GM12878 (cell line): ENCODE data around the gene SORCS2. TPM values are rescaled to one million over a fixed set of nuclear protein-coding genes. Genes with fewer than 3 reads are reported as not detected.

Experiments used
- ATAC-seq: fragments of 200-7000 bp; cut with Tn5 transposase; 3 replicates; pipeline ENCODE4 v1.9.1; 2020; ENCODE audit warnings: mild to moderate bottlenecking, moderate library complexity
- BruUV-seq: library from RNA; stranded (reverse); fragments of 400-500 nt; replicated peaks from 2 replicates; lab custom pipeline; 2021; lab: Mats Ljungman, UMichigan
- CTCF ChIA-PET: fragments of 300-600 bp; sonication (Branson Sonifier 250); formaldehyde crosslinking; extraction: SDS; loops from one replicate; lab custom pipeline; 2021; ENCODE audit warnings: inconsistent platforms; lab: Yijun Ruan, JAX
- POLR2A ChIA-PET: fragments of 350-600 bp; formaldehyde crosslinking; extraction: SDS; loops from one replicate; lab custom pipeline; 2021; ENCODE audit warnings: inconsistent platforms; lab: Charles Lee
- RAD21 ChIA-PET: fragments of 300-600 bp; sonication (Branson Sonifier 250); formaldehyde crosslinking; loops from one replicate; lab custom pipeline; 2023; ENCODE audit warnings: antibody characterized with exemption; ENCODE audit not compliant: unreplicated experiment; lab: Charles Lee
- SMC1A ChIA-PET: fragments of 300-600 bp; sonication (Branson Sonifier 250); formaldehyde crosslinking; loops from one replicate; lab custom pipeline; 2023; ENCODE audit not compliant: unreplicated experiment, uncharacterized antibody; lab: Charles Lee
- DNase-seq: peaks from one replicate; pipeline ENCODE4 v3.0.0-alpha.2; 2011; ENCODE audit warnings: low read depth, low spot score
- FAIRE-seq: peaks from 3 replicates; lab custom pipeline; 2011; peaks lifted over from hg19 to GRCh38; lab: Jason Lieb, UNC
- H2AFZ ChIP-seq: 2 replicates; pipeline ENCODE4 v1.6.0; 2011; ENCODE audit warnings: low read depth, low read length, control low read depth; ENCODE audit not compliant: control insufficient read depth
- H3K27ac ChIP-seq: 2 replicates; pipeline ENCODE4 v1.5.1; 2011; ENCODE audit warnings: control low read depth; ENCODE audit not compliant: control insufficient read depth, insufficient read depth
- H3K27me3 ChIP-seq, 2 experiments: replicated peaks in 1 of 2; 2 replicates each; pipeline versions ENCODE4 v1.6.0 to v1.6.1; 2011; ENCODE audit warnings: low read length in 1 of 2; ENCODE audit not compliant: control insufficient read depth in 2 of 2, insufficient read depth in 2 of 2
- H3K36me3 ChIP-seq, 2 experiments: 2 replicates each; pipeline ENCODE4 v1.5.1; 2011; ENCODE audit warnings: low read length in 1 of 2; ENCODE audit not compliant: control insufficient read depth in 2 of 2, insufficient read depth in 2 of 2
- H3K4me1 ChIP-seq: 2 replicates; pipeline ENCODE4 v1.6.1; 2011; ENCODE audit warnings: mild to moderate bottlenecking, low read length, moderate library complexity, mixed read lengths; ENCODE audit not compliant: control insufficient read depth, insufficient read depth
- H3K4me2 ChIP-seq: 2 replicates; pipeline ENCODE4 v1.6.0; 2011; ENCODE audit warnings: control low read depth; ENCODE audit not compliant: control insufficient read depth, insufficient read depth
- H3K4me3 ChIP-seq: fragments of 200-600 bp; sonication (generic); 2 replicates; pipeline ENCODE4 v1.5.1; 2016
- H3K79me2 ChIP-seq: 2 replicates; pipeline ENCODE4 v1.6.0; 2011; ENCODE audit warnings: low read length; ENCODE audit not compliant: control insufficient read depth, insufficient read depth
- H3K9ac ChIP-seq: 2 replicates; pipeline ENCODE4 v1.8.0; 2011; ENCODE audit warnings: low read length, control low read depth, mixed read lengths; ENCODE audit not compliant: control insufficient read depth, insufficient read depth
- H3K9me3 ChIP-seq: replicated peaks from 3 replicates; pipeline ENCODE4 v1.5.1; 2011; ENCODE audit warnings: mild to moderate bottlenecking, low read length; ENCODE audit not compliant: control insufficient read depth, insufficient read depth
- H4K20me1 ChIP-seq: 2 replicates; pipeline ENCODE4 v1.6.0; 2011; ENCODE audit not compliant: control insufficient read depth, insufficient read depth
- ATF7 ChIP-seq: fragments of 450-650 bp; IDR thresholded peaks from 2 replicates; pipeline ENCODE4 v1.6.1; 2016; ENCODE audit warnings: low read depth, mild to moderate bottlenecking
- BMI1 ChIP-seq: fragments of 450-650 bp; IDR thresholded peaks from 2 replicates; pipeline ENCODE4 v1.6.1; 2016; ENCODE audit warnings: mild to moderate bottlenecking, moderate library complexity, borderline replicate concordance
- CHD2 ChIP-seq: IDR thresholded peaks from 2 replicates; pipeline ENCODE4 v1.6.1; 2011; ENCODE audit warnings: low read depth, low read length, improper control_type of control experiment, borderline replicate concordance
- IKZF2 ChIP-seq, 2 experiments: fragments of 450-650 bp; IDR thresholded peaks; 2 replicates each; pipeline ENCODE4 v1.6.1; 2017; ENCODE audit warnings: mild to moderate bottlenecking in 2 of 2, moderate library complexity in 2 of 2
- JUND ChIP-seq: IDR thresholded peaks from 2 replicates; pipeline ENCODE4 v1.6.1; 2012; ENCODE audit warnings: low read depth, mild to moderate bottlenecking, low read length, improper control_type of control experiment, moderate library complexity
- LARP7 ChIP-seq: fragments of 450-650 bp; IDR thresholded peaks from 2 replicates; pipeline ENCODE4 v1.6.1; 2017; ENCODE audit warnings: mild to moderate bottlenecking
- MLLT1 ChIP-seq: fragments of 450-650 bp; IDR thresholded peaks from 2 replicates; pipeline ENCODE4 v1.6.1; 2016; ENCODE audit warnings: mild to moderate bottlenecking
- MYB ChIP-seq: fragments of 150-350 bp; IDR thresholded peaks from 2 replicates; pipeline ENCODE4 v1.6.1; 2014; ENCODE audit warnings: mild to moderate bottlenecking, low read depth, low read length, borderline replicate concordance
- NR2F1 ChIP-seq: fragments of 450-650 bp; conservative IDR thresholded peaks from 2 replicates; pipeline ENCODE4 v1.6.1; 2017; ENCODE audit warnings: mild to moderate bottlenecking
- RAD51 ChIP-seq: fragments of 450-650 bp; IDR thresholded peaks from 2 replicates; pipeline ENCODE4 v1.6.1; 2016; ENCODE audit warnings: moderate library complexity, mild to moderate bottlenecking, inconsistent platforms
- RFX5 ChIP-seq: IDR thresholded peaks from 2 replicates; pipeline ENCODE4 v1.6.1; 2011; ENCODE audit warnings: low read depth, low read length, improper control_type of control experiment
- SP1 ChIP-seq: IDR thresholded peaks from one replicate; pipeline ENCODE4 v1.6.1; 2011; ENCODE audit warnings: low read depth, low read length
- SREBF2 ChIP-seq: IDR thresholded peaks from 2 replicates; pipeline ENCODE4 v1.6.1; 2012; ENCODE audit warnings: mild to moderate bottlenecking, low read length
- TBL1XR1 ChIP-seq: IDR thresholded peaks from 2 replicates; pipeline ENCODE4 v1.6.1; 2012; ENCODE audit warnings: low read depth, low read length, improper control_type of control experiment
- WGBS: methylation state at CpG from one replicate; pipeline ENCODE4 v1.1.6; 2016; ENCODE audit warnings: low lambda C conversion rate; ENCODE audit not compliant: insufficient replicate concordance, insufficient coverage; ENCODE audit errors: missing lambda C conversion rate; 5-methylcytosine and 5-hydroxymethylcytosine counted together
- in situ Hi-C: fragments of 300-500 bp; cut with MboI; formaldehyde crosslinking; loops from 9 replicates; pipeline ENCODE4 v1.14.3; 2018; ENCODE audit warnings: mixed read lengths
- intact Hi-C: fragments of 100-400 bp; cut with micrococcal nuclease; formaldehyde crosslinking; loops from one replicate; pipeline ENCODE4 v1.14.2; 2022; ENCODE audit not compliant: unreplicated experiment
- polyA plus RNA-seq, 11 experiments: library from polyadenylated mRNA; depleted of rRNA in 4 of 11; unstranded in 6 of 11; stranded (reverse) in 5 of 11; fragments of >200 nt; fragmentation: Nextera tagmentation in 4 of 11; fragmentation: Illumina TruSeq in 1 of 11; extraction: Ambion mirVana in 4 of 11; extraction: Trizol in 1 of 11; gene quantifications; 1 replicate in 1 of 11; 2 replicates in 10 of 11; pipeline versions ENCODE4 v1.2.1 to v1.2.3, GENCODE V29; 2011 to 2016; ENCODE audit warnings: inconsistent platforms in 2 of 11, missing spikeins in 2 of 11, low read depth in 1 of 11
- total RNA-seq, 4 experiments: library from RNA; depleted of rRNA in 3 of 4; stranded (reverse); fragments of >200 nt in 3 of 4; fragmentation: Illumina TruSeq in 1 of 4; extraction: Trizol in 1 of 4; gene quantifications; 2 replicates each; pipeline versions ENCODE4 v1.2.1 to v1.2.3, GENCODE V29; 2013 to 2021
- TF ChIP-seq, protein P1 (sequence below): IDR thresholded peaks from 2 replicates; pipeline ENCODE4 v1.6.1; 2011; ENCODE audit warnings: low read depth, low read length, improper control_type of control experiment, borderline replicate concordance
- TF ChIP-seq, protein P2 (sequence below): IDR thresholded peaks from 2 replicates; pipeline ENCODE4 v1.6.1; 2012; ENCODE audit warnings: improper control_type of control experiment, low read depth, low read length; ENCODE audit not compliant: insufficient replicate concordance

Gene SORCS2
- total and polyA plus RNA-seq, 10 of the 15 experiments (the other 5 are each of a cell fraction or from before 2014, with no cell fraction given) = 0.01 to 0.15 (median 0.05) TPM; not detected in 5

GRCh38 chr4:7531640-7531994, 339.3 kb downstream of the SORCS2 start (continued):
- TF ChIP-seq RAD51 = no peak
- TF ChIP-seq, protein P1, sequence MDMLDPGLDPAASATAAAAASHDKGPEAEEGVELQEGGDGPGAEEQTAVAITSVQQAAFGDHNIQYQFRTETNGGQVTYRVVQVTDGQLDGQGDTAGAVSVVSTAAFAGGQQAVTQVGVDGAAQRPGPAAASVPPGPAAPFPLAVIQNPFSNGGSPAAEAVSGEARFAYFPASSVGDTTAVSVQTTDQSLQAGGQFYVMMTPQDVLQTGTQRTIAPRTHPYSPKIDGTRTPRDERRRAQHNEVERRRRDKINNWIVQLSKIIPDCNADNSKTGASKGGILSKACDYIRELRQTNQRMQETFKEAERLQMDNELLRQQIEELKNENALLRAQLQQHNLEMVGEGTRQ = no peak
- no peak for TF ChIP-seq IKZF2 (IDR thresholded peaks at IDR 0.05)
- no peak for TF ChIP-seq JUND
- TF ChIP-seq ATF7 = no peak
- no peak for TF ChIP-seq MLLT1

- RAD21 ChIA-PET = no interaction called here
- in situ Hi-C loops (no loop called here), intact Hi-C loops (no loop called here)
- SMC1A ChIA-PET = no interaction called here
- no peak overlapping the region for H2AFZ ChIP-seq
- H3K9me3 ChIP-seq = no peaks in the 10 kb centered on the region
- DNase-seq (no peak), FAIRE-seq (no peak), ATAC-seq (no peak)
- CTCF ChIA-PET = no interaction called here
- no peaks in the 10 kb centered on the region for H3K27me3 ChIP-seq
- no peaks in the 10 kb centered on the region for H3K79me2 ChIP-seq
- no peak overlapping the region for H3K4me3 ChIP-seq
- POLR2A ChIA-PET = no interaction called here
- BruUV-seq = no TSS peak
- no peak overlapping the region for H3K27ac ChIP-seq
- H3K36me3 ChIP-seq = no peaks in the 10 kb centered on the region
- H3K9ac ChIP-seq = no peak overlapping the region
- WGBS = under 1% methylated on average over 8 of the region's 8 CpGs
- TF ChIP-seq TBL1XR1 (no peak), LARP7 (no peak), RFX5 (no peak), MYB (no peak), CHD2 (no peak), NR2F1 (no peak), SREBF2 (no peak), SP1 (no peak), BMI1 (no peak)
- TF ChIP-seq, protein P2, sequence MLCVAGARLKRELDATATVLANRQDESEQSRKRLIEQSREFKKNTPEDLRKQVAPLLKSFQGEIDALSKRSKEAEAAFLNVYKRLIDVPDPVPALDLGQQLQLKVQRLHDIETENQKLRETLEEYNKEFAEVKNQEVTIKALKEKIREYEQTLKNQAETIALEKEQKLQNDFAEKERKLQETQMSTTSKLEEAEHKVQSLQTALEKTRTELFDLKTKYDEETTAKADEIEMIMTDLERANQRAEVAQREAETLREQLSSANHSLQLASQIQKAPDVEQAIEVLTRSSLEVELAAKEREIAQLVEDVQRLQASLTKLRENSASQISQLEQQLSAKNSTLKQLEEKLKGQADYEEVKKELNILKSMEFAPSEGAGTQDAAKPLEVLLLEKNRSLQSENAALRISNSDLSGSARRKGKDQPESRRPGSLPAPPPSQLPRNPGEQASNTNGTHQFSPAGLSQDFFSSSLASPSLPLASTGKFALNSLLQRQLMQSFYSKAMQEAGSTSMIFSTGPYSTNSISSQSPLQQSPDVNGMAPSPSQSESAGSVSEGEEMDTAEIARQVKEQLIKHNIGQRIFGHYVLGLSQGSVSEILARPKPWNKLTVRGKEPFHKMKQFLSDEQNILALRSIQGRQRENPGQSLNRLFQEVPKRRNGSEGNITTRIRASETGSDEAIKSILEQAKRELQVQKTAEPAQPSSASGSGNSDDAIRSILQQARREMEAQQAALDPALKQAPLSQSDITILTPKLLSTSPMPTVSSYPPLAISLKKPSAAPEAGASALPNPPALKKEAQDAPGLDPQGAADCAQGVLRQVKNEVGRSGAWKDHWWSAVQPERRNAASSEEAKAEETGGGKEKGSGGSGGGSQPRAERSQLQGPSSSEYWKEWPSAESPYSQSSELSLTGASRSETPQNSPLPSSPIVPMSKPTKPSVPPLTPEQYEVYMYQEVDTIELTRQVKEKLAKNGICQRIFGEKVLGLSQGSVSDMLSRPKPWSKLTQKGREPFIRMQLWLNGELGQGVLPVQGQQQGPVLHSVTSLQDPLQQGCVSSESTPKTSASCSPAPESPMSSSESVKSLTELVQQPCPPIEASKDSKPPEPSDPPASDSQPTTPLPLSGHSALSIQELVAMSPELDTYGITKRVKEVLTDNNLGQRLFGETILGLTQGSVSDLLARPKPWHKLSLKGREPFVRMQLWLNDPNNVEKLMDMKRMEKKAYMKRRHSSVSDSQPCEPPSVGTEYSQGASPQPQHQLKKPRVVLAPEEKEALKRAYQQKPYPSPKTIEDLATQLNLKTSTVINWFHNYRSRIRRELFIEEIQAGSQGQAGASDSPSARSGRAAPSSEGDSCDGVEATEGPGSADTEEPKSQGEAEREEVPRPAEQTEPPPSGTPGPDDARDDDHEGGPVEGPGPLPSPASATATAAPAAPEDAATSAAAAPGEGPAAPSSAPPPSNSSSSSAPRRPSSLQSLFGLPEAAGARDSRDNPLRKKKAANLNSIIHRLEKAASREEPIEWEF = no peak
- H3K4me2 ChIP-seq = no peak overlapping the region
- no peaks in the 10 kb centered on the region for H4K20me1 ChIP-seq
- no peaks in the 10 kb centered on the region for H3K4me1 ChIP-seq
These were observed 339.7 kb downstream of the SORCS2 start for GRCh38 chr4:7532043-7532442.
